HS-5 (cell line): Measurements from ENCODE around the gene PAPSS1.

Experiments used
- DNase-seq: peaks from one replicate; pipeline ENCODE4 v3.0.0-alpha.2; 2012; ENCODE audit warnings: low read depth

PAPSS1 gene

DNA sequence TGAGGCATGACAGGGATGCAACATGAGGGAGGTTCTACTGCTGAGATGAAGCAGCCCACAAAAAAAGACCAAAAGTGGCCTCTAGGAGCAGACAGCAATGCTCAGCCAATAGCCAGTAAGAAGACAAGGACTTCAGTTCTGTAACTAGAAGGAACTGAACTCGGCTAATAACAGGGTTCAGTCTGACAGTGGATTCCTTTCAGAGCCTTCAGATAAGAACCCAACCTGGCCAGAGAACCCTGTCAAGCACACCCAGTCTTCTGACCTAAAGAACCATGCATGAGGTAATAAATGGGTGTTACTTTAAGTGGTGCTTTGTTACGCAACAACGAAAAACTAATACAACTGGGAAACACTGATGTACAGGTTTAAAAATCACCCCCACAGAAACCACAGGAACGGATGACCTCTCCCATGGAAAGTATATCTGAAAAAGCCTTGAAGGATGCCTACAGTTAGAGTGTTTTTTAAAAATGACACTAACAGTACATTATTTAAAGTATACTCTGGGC is 94.6 kb downstream of the PAPSS1 start:
- no peak for DNase-seq

DNA sequence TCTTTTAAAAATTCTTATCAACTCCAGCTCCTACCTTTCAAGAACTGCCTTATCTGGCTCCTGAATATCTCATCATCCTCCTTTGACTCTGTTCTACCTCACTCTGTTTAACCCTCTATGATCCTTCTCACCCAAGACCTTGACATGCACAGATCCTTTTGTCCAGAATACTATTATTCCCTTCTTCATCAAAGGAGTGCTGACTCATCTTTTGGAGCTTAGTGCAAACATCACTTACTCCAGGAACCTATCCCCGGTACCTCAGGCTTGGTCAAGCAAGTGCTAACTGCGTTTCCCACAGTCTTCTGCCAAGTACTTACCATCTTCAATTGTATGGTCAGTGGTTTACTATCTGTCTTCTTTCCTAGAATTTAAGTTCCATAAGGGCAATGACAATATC is 96.0 kb downstream of the PAPSS1 start:
- DNase-seq = no peak

DNA sequence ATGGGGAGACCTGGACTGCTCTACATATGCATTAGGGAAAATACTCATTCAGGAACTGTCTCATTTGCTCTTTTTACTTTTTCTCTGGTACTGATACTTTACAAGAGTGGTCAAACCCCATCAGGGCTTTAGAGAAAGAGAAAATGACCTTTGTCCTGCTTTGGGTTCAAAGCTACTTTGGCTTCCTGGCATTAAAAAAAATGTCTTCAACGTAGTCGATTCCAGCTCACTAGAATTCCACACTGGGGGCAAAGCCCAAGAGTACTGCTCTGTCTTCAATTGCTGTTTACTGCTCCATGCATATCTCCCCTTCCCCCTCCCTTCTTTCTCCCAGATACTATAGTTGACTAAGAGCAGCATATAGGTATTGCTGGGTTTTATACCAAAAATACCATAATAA is 98.0 kb downstream of the PAPSS1 start:
- DNase-seq = no peak

DNA sequence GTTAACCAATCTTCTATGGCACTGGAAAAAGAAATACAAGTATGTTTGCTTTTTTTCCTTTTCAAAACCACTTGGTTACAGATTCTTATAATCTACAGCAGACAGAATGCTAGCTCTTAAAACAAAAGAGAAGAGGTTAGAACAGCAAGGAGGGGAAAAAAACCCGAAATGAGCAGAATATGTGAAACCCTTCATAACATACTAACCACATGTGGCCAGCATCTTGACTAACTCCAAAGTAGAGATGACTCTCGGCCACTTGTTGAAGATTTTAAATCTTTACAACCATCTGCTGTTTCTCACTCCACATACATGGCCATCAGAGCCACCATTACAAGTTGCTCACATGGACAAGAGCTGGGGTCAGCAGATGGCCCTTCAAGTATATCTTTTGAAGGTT is 100.3 kb downstream of the PAPSS1 start:
- no peak for DNase-seq

DNA sequence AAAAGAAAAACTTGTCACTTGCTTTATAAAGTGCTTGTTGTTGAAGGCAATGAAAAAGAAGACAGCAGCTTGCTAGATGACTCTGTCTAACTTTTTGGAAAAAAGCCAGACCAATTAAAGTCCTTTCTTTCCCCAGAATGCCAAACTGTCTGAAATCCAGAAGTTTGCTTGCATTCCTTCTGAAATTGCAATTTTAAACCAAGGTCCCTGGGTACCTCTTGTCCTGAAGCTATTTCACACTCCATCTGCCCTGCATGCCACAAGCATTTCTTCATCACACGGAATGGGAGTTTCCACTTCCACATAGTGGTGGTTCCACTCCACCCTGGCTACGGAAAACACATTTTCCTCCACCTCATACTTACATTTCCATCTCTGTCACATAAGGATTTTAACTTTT is 101.0 kb downstream of the PAPSS1 start:
- DNase-seq = peak; percentile 32

DNA sequence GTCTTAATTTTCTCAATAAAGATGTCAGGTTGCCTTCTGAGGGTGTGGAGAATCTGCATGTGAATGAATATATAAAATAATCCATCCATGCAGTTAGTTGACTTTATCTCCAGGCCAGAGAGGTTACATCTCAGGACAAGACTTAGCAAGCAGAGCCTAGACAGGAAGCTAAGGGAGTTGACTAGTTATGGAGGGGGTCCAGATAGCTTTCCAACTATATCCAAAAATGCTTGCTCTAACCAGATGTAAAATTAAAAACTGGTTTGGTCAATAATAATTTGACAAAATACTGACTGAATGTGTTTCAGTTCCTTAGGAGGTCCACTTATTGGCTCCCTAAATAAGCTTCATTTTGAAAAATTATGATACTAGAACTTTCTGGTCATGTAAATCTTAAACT is 101.4 kb downstream of the PAPSS1 start:
- DNase-seq = no peak

DNA sequence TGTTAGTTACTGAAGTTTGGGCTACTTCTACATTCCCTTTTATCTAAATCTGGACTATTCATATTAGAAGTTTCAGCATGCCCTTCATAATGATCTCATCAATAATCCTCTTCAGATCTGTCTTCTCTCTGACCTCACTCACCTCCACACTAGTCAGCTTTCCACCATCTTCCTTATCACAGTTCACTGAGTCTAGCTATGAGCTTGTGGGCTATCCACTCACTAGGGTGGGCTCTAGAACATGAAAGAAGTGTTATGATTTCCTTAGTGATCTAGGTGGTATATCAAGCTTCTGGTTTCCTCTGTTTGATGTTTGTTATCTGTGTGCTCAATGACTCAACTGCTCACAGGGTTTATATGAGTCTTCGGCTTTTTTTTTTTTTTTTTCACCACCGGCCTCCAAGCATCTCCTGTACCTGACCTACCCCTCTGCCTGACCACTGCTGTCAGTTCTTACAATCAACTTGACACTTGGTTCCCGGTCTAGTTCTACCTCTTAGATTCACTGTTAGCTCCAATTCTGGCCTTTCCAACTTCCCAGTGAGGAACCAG is 103.1 kb downstream of the PAPSS1 start:
- no peak for DNase-seq

DNA sequence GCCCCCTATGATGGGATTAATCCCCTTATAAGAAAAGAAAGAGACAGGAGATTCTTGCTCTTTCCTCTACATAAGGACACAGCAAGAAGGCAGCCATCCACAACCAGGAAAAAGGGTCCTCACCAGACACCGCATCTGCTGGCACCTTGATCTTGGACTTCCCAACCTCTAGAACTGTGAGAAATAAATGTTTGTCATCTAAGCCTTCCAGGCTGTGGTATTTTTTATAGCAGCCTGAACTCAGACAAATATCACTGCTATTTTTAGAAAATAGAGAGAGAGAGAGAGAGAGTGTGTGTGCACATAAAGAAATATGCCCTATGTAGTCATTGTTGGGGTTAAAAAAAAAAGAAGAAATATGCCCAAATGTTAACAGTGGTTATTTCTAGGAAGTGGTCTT is 104.2 kb downstream of the PAPSS1 start:
- DNase-seq = no peak

DNA sequence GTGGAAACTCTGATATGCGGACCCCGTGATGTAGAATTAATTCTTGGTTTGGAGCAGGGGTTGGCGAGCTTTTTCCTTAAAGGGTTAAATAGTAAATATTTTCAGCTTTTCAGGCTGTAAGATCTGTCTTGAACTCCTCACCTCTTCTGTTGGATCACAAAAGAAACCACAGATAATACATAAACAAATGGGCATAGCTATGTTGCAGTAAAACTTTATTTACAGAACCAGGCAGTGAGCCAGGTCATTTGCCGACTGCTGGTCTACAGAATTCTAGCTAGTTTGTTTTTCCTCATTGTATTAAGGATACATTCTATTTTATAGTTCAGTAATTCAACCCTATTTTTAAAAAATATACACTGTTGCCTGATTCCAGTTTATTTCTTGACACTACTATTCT is 116.6 kb downstream of the PAPSS1 start:
- DNase-seq = no peak

DNA sequence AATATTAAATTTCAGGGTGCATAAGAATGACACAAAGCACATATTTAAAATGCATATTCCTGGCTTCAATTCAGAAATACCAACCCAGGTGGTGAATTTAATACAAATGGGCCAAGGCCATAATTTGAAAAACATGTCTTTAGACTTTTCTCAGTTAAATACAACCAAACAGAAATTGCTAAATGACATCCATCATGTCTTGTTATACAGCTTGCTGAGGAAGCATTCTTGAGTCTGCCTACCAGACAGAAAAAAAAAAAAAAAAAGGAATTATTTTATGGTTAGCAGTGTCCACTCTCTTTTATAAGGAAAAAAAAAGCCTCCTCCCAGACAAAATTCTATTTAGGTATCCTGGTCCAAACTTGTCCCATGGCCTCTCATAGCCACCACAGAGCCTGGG is 119.1 kb downstream of the PAPSS1 start:
- no peak for DNase-seq

DNA sequence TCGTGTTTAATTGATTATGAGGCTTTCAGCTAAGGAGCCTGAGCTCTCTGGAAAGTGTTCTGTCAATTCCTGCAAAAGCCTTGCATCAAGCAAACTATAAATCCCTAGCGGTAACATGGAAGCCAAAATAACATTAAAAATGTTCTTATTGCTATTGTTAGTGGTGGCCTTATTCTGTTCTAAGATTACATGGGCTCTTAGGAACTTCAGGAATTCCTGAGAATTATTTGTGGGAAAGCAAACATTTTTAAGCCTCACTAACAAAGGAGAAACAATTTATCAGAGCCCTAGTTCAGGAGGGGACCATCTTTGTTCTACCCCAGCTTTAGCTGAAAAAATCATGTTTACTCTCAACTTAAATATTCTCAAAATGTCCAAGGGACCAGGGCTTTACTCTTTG is 119.6 kb downstream of the PAPSS1 start:
- DNase-seq = no peak

DNA sequence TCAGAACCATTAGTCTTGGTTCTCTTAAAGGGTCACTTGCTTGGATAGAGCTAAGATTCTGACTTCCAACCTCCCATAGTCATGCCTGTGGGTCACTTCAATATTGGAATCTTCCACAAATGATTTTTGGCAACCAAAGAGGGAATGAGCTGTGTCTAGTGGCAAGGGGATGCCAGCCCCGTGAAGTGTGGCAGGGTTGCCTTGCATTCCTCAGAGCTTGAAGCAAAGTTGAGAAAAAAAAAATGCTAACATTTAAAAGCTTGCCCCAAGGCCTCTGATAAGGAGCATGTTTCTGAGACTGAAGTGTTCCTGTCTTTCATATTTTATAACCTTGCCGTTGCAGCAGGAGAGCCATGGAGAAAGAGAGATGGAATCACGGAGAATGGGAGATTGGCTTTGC is 120.2 kb downstream of the PAPSS1 start:
- DNase-seq = no peak

DNA sequence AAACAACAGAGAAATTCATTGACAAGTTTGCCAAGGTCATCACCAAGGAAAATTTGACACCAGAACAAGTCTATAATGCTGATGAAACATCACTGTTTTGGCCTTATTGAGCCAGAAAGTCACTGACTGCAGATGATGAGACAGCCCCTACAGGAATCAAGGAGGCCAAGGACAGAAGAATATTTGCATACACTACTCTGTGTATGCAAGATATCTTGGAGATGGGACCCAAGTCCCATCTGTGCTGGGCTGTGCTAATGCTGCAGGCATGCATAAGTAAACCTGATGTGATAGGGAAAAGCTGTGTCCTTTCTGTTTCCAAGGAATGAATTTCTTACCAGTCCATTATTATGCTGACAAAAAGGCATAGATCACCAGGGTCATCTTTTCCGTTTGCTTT is 126.8 kb downstream of the PAPSS1 start:
- no peak for DNase-seq

DNA sequence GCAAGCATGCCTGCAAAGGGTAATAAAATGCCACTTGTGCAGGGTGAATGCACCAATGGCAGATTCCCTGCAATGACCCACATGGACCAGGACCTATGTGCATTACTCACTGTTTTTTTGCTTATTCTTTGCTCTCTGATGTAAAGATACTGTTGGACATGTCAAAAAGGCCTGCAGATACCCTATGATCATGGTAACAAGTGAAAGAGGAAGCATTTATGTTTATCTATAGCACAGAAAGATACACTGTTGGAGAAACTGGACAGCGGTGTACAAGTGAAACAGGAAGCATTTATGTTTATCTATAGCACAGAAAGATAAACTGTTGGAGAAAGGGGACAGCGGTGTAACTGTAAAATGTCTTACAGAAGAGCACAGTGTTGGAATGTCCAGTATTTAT is 127.5 kb downstream of the PAPSS1 start:
- no peak for DNase-seq

DNA sequence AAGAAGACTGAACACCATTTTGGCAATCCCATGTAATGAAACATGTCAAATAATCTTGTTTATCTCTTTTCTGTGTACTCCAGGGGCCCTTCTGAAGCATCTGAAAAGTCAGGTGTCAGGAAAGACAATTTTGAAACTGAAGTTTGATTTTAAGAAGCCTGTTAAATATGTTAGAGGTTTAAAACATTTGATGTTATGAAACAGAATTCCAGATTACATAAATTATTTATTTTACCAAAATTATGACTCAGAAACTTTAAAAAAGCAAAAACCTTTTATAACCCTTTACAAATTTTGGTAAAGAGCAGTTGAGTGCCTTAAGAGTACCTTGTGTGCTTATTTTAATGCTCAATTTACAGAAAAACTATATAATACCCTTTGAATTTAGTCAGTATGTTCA is 130.8 kb downstream of the PAPSS1 start:
- no peak for DNase-seq

DNA sequence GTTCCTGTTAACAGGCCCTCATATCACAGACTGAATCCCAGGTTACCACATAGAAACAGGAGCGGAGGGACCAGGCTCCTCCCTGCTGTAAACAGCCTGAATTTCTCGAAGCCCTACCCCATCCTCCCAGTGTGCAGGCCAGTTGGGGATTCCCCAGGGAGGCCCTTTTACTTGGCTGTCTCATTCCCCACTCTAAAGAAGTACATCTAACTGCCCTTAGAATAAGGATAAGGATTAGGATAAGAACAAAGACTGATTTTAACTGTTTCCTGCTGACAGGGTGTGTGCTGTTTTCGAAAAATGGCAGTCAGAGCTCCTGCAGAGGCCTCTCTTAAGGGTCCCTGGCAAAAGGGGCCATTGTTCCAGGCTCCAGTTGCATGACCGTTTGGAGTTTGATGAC is 133.7 kb downstream of the PAPSS1 start:
- DNase-seq = no peak

DNA sequence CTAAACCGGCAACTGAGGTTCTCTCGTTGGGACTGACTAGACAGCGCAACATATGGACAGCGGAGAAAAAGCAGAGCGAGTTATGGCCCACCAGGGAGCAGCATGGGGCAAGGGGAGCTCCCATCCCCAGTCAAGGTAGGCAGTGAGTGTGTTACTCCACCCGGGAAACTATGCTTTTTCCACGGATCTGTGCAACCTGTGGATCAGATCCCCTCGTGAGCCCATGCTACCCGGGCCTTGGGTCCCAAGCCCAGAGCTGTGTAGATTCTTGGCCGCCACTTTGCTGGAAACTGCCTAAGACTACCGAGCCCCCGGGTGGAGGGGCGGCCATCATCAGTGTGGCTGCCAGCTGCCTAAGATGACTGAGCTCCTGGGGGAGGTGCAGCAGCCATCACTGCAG is 140.9 kb downstream of the PAPSS1 start:
- DNase-seq = no peak

DNA sequence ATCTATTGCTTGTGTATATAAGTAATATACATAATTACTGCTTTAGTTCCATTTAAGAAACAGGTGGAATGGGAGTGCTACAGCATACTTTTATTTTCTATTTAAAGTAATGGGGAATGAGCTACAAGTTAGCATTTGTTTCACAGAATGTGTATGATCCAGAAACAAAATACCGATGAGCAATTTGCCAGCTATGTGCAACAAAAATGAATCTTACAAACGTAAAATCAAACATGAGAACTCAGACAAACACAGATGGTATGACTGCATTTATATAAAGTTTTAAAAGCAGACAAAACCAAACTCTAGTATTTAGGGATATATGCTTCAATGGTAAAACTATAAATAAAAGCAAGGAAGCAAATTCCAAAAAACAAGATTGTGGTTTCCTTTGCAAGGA is 141.7 kb downstream of the PAPSS1 start:
- DNase-seq = no peak

DNA sequence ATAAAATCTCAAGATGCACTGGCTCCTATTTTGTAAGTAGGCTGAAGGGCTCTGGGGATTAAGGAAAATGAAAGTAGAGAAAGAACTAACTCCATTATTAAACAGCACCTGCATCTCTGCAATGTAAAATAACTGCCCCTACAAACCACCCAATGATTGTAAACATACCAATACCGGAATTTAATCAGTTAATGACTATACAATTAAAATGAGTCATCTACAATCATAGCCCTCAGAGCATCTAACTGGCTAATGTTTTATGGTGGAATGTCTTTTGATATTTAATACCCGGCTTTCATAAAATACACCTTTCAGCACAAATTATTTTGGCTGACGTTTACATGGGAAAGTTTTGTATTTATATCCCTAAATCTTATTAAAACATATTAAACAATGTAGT is 142.3 kb downstream of the PAPSS1 start:
- no peak for DNase-seq

DNA sequence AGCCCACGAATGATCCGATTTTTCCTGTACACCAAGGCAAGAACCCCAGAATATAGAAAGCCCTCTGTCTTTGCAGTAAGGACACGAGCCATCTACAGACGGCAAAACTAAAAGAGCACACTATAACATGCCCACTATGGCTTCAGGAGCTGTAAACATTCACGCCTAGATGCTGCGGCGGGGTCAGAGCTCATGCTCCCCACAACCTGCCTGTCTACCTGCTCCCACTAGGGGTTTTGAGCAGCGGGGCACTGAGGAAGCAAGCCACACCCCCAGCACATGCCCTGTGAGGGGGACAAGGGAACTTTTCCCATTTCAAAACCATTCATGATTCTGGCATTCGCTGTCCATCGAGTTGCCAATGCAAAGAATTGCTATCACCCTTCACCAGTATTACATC is 144.8 kb downstream of the PAPSS1 start:
- no peak for DNase-seq

DNA sequence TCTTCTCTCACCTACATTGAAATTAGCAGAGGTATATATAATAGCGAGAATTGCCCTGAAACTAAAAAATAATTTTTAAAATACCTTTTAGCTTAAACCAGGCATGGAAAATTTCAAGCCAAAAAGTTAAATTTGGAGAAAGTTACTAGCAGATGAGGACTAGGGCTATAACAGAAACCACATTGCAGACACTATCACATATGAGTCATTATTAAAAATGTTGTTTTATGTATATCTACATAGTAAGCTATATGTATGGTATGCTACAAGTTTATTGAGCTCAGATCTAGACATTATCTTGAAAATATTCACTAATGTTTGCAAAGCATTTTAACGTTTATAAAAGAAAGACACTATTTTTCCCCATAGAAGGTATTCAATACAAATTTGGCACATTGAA is 147.8 kb downstream of the PAPSS1 start:
- DNase-seq = no peak

DNA sequence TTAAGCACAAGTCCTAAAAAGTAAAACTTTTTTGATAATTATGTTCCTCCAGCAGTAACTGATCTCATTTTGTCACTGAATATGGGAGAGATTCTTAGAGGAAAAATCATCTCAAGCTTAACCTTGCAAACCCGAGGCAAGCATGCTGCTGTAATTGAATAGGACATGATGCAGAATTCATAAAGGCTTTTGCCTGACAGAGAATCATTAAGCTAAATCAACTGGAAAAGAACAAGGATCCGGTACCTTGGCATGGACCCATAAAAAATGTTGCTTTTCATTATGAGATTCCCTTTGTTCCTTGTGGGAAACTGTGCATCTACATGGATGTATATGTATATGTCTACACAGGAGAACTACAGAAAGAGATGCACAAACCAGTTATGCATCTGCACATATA is 149.1 kb downstream of the PAPSS1 start:
- no peak for DNase-seq

DNA sequence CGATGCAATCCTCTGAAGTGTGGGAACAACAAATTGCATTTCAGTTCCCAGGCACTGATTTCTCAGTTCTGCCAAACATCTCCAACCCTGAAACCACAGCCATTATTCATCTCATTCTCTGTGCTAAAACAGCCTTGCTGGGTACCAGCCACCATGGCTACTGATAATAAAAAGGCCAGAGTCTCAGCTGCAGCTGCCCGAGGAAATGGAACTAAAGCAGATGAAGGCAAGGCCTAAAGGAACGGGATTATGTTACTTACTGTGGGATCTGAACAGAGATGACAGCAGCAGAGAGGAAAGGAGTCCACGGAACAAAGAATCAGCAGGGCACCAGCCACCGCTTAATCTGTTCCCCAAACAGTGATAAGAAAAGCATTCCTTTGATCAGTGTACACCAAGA is 155.7 kb downstream of the PAPSS1 start:
- DNase-seq = no peak
